Non-pigmented ciliary epithelial cell (primary cell): Measurements from ENCODE around the gene FAM193B.
A peak's percentile ranks its signal among the peaks of the same experiment; 100 is the strongest.
"Not testable (repeated sequence)": the region's sequence is repeated elsewhere in the genome, so short reads cannot be mapped to it uniquely, and the experiment has no call there.

Experiments
- DNase-seq: peaks from one replicate; pipeline ENCODE4 v3.0.0-alpha.2; 2010; ENCODE audit warnings: low read depth

FAM193B gene

GRCh38 chr5:177537389-177538361 lies 16.7 kb downstream of the FAM193B start:
- no peak for DNase-seq

GRCh38 chr5:177536386-177536785 lies 18.0 kb downstream of the FAM193B start:
- no peak for DNase-seq

- DNase-seq, result no peak
Measured at GRCh38 chr5:177535125-177535524, 19.2 kb downstream of the FAM193B start.

- not testable (repeated sequence) for DNase-seq
Measured at GRCh38 chr5:177534433-177534832, 19.9 kb downstream of the FAM193B start.

GRCh38 chr5:177531209-177531940 lies 23.0 kb downstream of the FAM193B start:
- no peak for DNase-seq

- DNase-seq, result no peak
Measured at GRCh38 chr5:177530638-177531037, 23.7 kb downstream of the FAM193B start.

- no peak for DNase-seq
Measured at GRCh38 chr5:177529247-177530203, 24.8 kb downstream of the FAM193B start.

GRCh38 chr5:177528631-177529030 lies 25.7 kb downstream of the FAM193B start:
- no peak for DNase-seq

- no peak for DNase-seq
Measured at GRCh38 chr5:177527595-177527994, 26.8 kb downstream of the FAM193B start.

- no peak for DNase-seq
Measured at GRCh38 chr5:177526791-177527190, 27.6 kb downstream of the FAM193B start.

- DNase-seq, result no peak
Measured at GRCh38 chr5:177526191-177526590, 28.2 kb downstream of the FAM193B start.

GRCh38 chr5:177524941-177525655 lies 29.3 kb downstream of the FAM193B start:
- no peak for DNase-seq

- no peak for DNase-seq
Measured at GRCh38 chr5:177524539-177524900, 29.8 kb downstream of the FAM193B start.

- no peak for DNase-seq
Measured at GRCh38 chr5:177523711-177524538, 30.4 kb downstream of the FAM193B start.

- no peak for DNase-seq
Measured at GRCh38 chr5:177520916-177521513, 33.3 kb downstream of the FAM193B start.

- DNase-seq, result no peak
Measured at GRCh38 chr5:177520271-177520670, 34.1 kb downstream of the FAM193B start.

- DNase-seq, result no peak
Measured at GRCh38 chr5:177519463-177520235, 34.7 kb downstream of the FAM193B start.

- DNase-seq, result peak; percentile 93
Measured at GRCh38 chr5:177516601-177517568, 37.5 kb downstream of the FAM193B start, which contains the start of gene DDX41. DDX41 (minus strand) TSS chr5:177516961; CDS start chr5:177516945, 16 bp downstream.
